MCF 10A (cell line): ENCODE measurements around the gene SLITRK2. TPM values are rescaled to one million over a fixed set of nuclear protein-coding genes. Genes with fewer than 3 reads are reported as not detected.
A peak's percentile ranks its signal among the peaks of the same experiment; 100 is the strongest.

Experiments
- BruUV-seq: library from RNA; stranded (reverse); fragments of 400-500 nt; replicated peaks from 2 replicates; lab custom pipeline; 2021; lab: Mats Ljungman, UMichigan
- CTCF ChIA-PET: fragments of 300-600 bp; sonication (Branson Sonifier 250); formaldehyde crosslinking; extraction: SDS; loops from one replicate; lab custom pipeline; 2021; ENCODE audit warnings: antibody characterized with exemption, inconsistent platforms; lab: Yijun Ruan, JAX
- POLR2A ChIA-PET: fragments of 300-600, 350-650 bp; sonication (Branson Sonifier 250); formaldehyde crosslinking; extraction: SDS; loops from one replicate; lab custom pipeline; 2020; ENCODE audit warnings: antibody characterized with exemption, inconsistent platforms; lab: Yijun Ruan, JAX
- DNase-seq: peaks from one replicate; pipeline ENCODE4 v3.0.0-alpha.2; 2018; ENCODE audit not compliant: unreplicated experiment
- H3K27ac Mint-ChIP-seq: one replicate; pipeline ENCODE4 v1.8.0; 2022; ENCODE audit warnings: mild to moderate bottlenecking, low read depth, mixed read lengths; ENCODE audit not compliant: unreplicated experiment
- H3K27me3 Mint-ChIP-seq: one replicate; pipeline ENCODE4 v1.8.0; 2022; ENCODE audit warnings: mixed read lengths; ENCODE audit not compliant: insufficient read depth, unreplicated experiment
- H3K36me3 Mint-ChIP-seq: one replicate; pipeline ENCODE4 v1.8.0; 2022; ENCODE audit warnings: mild to moderate bottlenecking, moderate library complexity, mixed read lengths; ENCODE audit not compliant: insufficient read depth, unreplicated experiment
- H3K4me1 Mint-ChIP-seq: one replicate; pipeline ENCODE4 v1.8.0; 2022; ENCODE audit warnings: mixed read lengths; ENCODE audit not compliant: insufficient read depth, unreplicated experiment
- H3K4me3 Mint-ChIP-seq: one replicate; pipeline ENCODE4 v1.8.0; 2022; ENCODE audit warnings: mild to moderate bottlenecking, moderate library complexity, mixed read lengths; ENCODE audit not compliant: unreplicated experiment
- H3K9me3 Mint-ChIP-seq: one replicate; pipeline ENCODE4 v1.8.0; 2022; ENCODE audit warnings: mixed read lengths; ENCODE audit not compliant: unreplicated experiment
- intact Hi-C: fragments of 100-400 bp; cut with micrococcal nuclease; formaldehyde crosslinking; loops from 2 replicates; pipeline ENCODE4 v1.14.1; 2022
- total RNA-seq: library from RNA; stranded (reverse); gene quantifications from 2 replicates; pipeline ENCODE4 v1.2.3, GENCODE V29; 2022
- TF ChIP-seq, protein P1 (sequence below): fragments of 200-600 bp; IDR thresholded peaks from one replicate; pipeline ENCODE4 v1.8.0; 2022; ENCODE audit warnings: antibody characterized with exemption, mild to moderate bottlenecking; ENCODE audit not compliant: unreplicated experiment

Gene SLITRK2
- total RNA-seq, 1 experiment from 2014 or later: not detected

DNA sequence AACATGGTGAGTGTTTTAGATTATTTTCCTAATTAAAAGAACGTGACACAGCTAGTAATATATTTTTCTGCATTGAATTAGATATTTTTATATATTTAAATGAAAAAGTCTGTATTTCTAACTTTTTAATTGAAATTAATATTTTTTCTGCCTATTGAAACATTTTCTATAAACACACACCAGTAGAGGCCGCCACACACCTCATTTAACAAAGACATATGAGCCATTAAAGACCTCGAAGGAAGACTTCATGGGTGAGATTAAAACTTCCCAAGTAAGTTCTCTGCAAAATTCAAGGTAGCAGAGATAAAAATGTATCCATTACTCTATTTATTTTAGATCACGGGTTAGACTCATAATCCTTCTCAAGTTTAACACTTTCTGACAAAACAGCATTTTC, 8.3 kb downstream of the SLITRK2 start:
- TF ChIP-seq, protein P1, sequence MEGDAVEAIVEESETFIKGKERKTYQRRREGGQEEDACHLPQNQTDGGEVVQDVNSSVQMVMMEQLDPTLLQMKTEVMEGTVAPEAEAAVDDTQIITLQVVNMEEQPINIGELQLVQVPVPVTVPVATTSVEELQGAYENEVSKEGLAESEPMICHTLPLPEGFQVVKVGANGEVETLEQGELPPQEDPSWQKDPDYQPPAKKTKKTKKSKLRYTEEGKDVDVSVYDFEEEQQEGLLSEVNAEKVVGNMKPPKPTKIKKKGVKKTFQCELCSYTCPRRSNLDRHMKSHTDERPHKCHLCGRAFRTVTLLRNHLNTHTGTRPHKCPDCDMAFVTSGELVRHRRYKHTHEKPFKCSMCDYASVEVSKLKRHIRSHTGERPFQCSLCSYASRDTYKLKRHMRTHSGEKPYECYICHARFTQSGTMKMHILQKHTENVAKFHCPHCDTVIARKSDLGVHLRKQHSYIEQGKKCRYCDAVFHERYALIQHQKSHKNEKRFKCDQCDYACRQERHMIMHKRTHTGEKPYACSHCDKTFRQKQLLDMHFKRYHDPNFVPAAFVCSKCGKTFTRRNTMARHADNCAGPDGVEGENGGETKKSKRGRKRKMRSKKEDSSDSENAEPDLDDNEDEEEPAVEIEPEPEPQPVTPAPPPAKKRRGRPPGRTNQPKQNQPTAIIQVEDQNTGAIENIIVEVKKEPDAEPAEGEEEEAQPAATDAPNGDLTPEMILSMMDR: peak; percentile 32
- no peak overlapping the region for H3K27ac Mint-ChIP-seq
- H3K4me3 Mint-ChIP-seq: no peak overlapping the region
- no peaks in the 10 kb centered on the region for H3K4me1 Mint-ChIP-seq
- ChIA-PET POLR2A (no interaction called here), CTCF (interaction anchor here (0.6 to 3.8 kb wide), 11 partner anchors 9 to 1820 kb away, joined by 3 to 18 read pairs (median 3); no protein-coding TSS in a partner anchor)
- H3K36me3 Mint-ChIP-seq: no peaks in the 10 kb centered on the region
- H3K27me3 Mint-ChIP-seq: no peaks in the 10 kb centered on the region
- DNase-seq: peak; percentile 65
- BruUV-seq: no TSS peak
- intact Hi-C loops: loop anchor here (1.0 to 5.0 kb wide), 4 partner anchors 366 to 1226 kb away; no protein-coding TSS in a partner anchor
- H3K9me3 Mint-ChIP-seq: no peaks in the 10 kb centered on the region

DNA sequence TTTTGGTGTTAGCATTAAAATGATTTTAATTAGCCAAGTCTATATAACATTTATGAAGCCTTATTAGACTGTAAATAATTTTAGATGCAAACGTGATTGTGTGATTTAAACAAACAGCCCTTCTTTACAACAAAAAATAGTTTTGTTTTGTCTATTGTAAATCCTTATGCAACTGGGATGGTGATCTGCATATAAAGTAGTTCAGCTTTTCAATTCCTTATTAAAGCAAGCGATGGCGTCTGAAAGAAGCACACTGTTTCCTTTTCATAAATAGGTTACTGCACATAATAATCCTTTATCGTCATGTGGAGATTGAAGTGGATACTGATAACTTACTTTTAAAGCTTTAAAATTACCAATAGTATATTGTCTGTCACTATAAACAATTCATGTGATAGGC, 8.8 kb downstream of the SLITRK2 start:
- Mint-ChIP-seq H3K36me3 (no peaks in the 10 kb centered on the region), H3K9me3 (no peaks in the 10 kb centered on the region), H3K27ac (no peak overlapping the region), H3K4me3 (no peak overlapping the region), H3K27me3 (no peaks in the 10 kb centered on the region), H3K4me1 (no peaks in the 10 kb centered on the region)
- ChIA-PET CTCF (interaction anchor here (0.8 to 3.8 kb wide), 6 partner anchors 9 to 397 kb away, joined by 3 to 18 read pairs (median 4); no protein-coding TSS in a partner anchor), POLR2A (no interaction called here)
- DNase-seq: no peak
- intact Hi-C loops: loop anchor here (1.0 to 5.0 kb wide), 4 partner anchors 366 to 1226 kb away; no protein-coding TSS in a partner anchor
- TF ChIP-seq, protein P1: no peak
- BruUV-seq: no TSS peak

DNA sequence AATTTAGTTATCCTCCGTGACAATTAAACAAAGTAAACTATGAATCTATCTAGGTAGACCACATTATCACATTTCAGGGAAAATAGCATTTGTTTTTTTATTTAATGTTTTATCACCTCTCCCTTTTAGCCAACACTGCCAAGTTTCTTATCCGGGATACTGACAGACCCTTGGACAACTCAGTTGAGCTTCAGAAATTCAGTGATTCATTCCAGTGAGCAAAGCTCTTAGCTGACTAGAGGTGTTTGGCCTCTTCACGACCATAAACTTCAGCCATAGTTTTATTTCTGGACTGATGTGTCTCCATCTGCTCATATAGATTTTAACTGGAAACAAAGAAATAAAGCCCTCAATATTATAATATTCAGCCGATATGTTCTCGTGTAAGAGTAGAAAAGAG, 15.2 kb downstream of the SLITRK2 start:
- ChIA-PET POLR2A (no interaction called here), CTCF (interaction anchor here (0.5 to 1.5 kb wide), 3 partner anchors 10 to 1030 kb away, joined by 3 to 5 read pairs (median 4); no protein-coding TSS in a partner anchor)
- Mint-ChIP-seq H3K9me3 (no peaks in the 10 kb centered on the region), H3K4me1 (no peaks in the 10 kb centered on the region), H3K36me3 (no peaks in the 10 kb centered on the region), H3K27ac (no peak overlapping the region), H3K27me3 (no peaks in the 10 kb centered on the region), H3K4me3 (no peak overlapping the region)
- intact Hi-C loops: no loop called here
- TF ChIP-seq, protein P1: no peak
- no TSS peak for BruUV-seq
- no peak for DNase-seq

DNA sequence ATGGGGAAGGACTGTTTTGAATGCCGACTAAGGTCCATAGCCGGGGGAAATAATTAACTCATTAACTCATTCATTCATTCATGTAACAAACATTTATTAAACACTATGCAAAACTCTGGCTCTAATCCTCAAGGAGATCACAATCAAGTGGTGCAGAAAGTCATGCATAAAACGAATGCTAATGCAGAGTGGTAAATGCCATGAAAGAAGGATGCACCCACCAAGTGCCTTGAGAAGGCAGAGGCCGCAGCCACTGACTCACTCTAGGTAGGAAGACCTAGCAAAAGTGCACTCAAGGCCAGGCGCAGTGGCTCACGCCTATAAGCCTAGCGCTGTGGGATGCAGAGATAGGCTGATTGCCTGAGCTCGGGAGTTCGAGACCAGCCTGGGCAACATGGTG, 22.9 kb downstream of the SLITRK2 start:
- H3K36me3 Mint-ChIP-seq: no peaks in the 10 kb centered on the region
- TF ChIP-seq, protein P1: no peak
- POLR2A ChIA-PET: no interaction called here

More for the DNA sequence above, 22.9 kb downstream of the SLITRK2 start:
- H3K27me3 Mint-ChIP-seq: no peaks in the 10 kb centered on the region
- no peak for DNase-seq
- no peaks in the 10 kb centered on the region for H3K9me3 Mint-ChIP-seq
- no peaks in the 10 kb centered on the region for H3K4me1 Mint-ChIP-seq
- CTCF ChIA-PET: interaction anchor here (0.6 to 0.7 kb wide), 2 partner anchors 916 to 1777 kb away, joined by 4 read pairs; no protein-coding TSS in a partner anchor
- BruUV-seq: no TSS peak
- H3K27ac Mint-ChIP-seq: no peak overlapping the region
- no peak overlapping the region for H3K4me3 Mint-ChIP-seq
- intact Hi-C loops: no loop called here
